GM21529 (cell line): ENCODE data around the gene MAFB.
"Not testable (repeated sequence)": the region's sequence is repeated elsewhere in the genome, so short reads cannot be mapped to it uniquely, and the experiment has no call there.

Experiments
- ATAC-seq: cut with Tn5 transposase; IDR thresholded peaks from one replicate; pipeline ENCODE4 v1.9.1; 2021; ENCODE audit not compliant: unreplicated experiment

Gene MAFB

DNA sequence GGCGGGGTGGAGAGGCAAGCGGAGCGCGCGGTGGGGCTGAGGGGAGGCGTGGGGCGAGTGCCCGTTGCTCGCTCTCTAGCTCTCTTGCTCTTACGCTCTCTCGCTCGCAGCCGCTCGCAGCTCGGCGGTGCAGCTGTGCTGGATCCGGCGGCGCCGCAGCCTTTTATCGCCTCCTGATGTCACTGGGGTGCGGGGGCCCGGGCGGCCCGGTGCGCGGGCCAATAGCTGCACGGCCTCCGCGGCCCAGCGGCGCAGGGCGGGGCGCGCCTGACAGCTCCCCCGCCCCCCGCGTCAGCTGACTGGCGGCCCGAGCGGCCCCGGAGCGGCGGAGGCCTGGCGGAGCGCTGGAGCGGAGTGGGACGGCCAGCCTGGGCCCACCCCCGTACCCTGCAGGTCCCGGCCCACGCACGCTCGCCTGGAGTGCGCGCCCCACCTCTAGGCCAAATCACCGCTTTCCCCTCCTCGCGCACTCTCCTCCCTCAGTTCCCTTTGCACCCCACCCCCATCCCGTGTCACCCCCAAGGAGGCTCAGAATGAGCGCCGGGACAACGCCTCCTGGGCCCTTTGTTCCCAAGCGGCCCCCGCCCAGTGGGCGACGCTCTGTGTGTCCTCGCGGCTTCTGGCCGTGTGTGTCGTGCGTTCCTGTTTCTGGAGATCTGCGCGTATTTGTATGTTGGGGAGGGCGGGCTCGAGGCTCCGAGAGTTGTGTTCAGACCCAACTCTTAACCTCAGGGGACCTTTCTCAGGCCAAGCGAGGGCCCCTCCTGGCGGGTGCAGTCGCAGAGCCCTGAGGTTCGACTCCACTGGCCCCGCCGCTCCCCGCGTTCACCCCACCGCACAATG is at the start of gene MAFB:
Gene MAFB (minus strand): TSS at position 137 of the 843 bp plus-strand sequence. CDS start 386 bp downstream, outside the sequence.
- ATAC-seq: peak; percentile 58

DNA sequence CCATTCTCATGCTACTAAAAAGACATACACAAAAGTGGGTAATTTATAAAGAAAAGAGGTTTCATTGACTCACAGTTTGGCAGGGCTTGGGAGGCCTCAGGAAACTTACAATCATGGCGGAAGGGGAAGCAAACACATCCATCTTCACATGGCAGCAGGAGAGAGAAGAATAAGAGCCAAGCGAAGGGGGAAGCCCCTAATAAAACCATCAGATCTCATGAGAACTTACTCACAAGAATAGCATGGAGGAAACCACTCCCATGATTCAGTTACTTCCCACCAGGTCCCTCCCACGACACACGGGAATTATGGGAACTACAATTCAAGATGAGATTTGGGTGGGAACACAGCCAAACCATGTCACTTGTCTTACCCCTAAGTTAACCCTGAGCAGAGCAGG is 47.4 kb upstream of the MAFB start:
- not testable (repeated sequence) for ATAC-seq

DNA sequence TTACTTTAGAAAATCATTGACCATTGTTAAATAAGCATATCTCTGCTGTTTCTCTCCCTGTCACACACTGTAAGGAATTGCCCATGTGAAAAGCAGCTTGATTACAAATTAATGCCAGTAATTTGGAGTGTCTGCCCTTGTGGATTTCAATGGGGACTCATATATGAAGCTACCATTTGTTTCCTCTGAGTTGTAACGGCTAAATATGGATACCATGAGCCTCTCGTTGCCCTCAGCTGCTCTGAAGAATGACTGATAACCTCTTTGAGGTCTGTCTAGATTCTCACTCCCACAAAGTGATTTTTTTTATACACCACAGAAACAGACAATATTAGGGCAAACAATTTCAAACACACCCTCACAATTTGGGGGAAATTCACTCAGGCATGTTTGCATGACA is 40.0 kb upstream of the MAFB start:
- no peak for ATAC-seq

DNA sequence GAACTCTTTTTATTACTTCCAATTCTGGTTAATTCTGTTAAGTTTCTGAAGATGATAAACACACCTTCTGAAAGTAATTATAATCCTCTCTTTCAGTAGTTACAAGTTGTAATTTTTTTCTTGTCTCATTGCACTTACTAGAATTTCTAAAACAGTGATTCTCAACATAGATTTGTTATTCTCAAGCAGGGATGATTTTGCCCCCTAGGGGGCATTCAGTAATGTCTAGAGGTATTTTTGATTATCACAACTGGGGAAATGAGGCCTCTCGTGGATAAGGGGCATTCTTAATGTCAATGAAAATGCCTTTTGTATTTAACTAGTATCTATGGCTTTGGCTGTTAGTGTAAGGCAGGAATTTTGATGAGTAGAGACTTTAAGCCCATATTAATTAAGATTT is 39.4 kb upstream of the MAFB start:
- ATAC-seq: no peak

DNA sequence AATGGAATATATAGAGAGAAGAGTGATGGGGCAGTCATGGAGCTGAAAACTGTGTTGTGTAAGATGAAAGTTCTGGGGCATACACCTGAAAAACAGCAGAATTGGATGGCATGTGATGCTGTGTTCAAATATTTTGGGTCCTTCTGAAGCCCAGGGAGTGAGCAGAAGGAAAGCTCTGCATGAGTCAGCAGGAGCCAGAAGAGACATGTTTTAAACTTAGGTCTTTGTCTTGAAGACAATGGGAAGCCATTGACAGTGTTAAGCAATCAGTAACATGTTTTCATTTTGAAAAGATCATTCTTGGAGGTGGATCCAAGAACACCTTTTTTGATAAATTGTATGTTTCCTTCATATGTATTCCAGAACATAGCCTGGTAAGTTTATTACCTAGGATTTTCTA is 38.9 kb upstream of the MAFB start:
- no peak for ATAC-seq

DNA sequence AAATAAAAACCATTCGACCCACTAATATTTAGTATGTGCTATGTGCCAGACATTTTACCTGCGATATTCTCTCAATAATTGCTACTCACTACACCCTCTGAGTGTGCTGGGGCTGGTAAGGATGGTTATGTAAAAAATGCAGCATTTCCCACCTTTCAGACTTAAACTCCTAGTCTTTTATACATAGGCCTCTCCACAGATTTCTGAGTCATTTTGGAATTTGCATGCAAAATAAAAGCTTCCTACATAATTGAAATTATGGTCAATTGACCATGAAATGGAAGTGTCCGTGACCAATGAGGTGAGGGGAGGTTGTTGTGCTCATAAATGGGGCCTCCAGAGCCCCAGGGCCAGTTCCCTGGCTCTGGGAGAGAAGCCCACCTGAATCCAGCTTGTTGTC is 37.7 kb upstream of the MAFB start:
- no peak for ATAC-seq

DNA sequence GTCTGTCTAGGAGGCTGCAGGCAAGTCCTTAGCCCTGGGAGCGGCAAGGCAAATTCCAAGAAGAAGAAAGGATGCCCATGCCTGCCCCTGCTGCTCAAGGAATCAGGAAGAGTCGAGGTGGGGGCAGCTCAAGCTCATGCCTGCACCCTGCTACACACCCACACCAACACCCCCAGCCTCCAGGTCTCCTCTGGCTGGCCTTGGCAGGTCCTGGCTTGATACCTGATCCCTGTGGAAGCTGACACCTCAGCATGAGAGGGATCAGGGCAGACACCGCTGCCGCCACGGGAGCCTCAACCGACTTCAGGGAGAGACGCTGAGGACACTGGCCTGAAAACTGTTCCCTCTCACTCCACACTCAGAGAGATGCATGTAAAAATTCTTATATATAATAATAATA is 35.5 kb upstream of the MAFB start:
- ATAC-seq: no peak

DNA sequence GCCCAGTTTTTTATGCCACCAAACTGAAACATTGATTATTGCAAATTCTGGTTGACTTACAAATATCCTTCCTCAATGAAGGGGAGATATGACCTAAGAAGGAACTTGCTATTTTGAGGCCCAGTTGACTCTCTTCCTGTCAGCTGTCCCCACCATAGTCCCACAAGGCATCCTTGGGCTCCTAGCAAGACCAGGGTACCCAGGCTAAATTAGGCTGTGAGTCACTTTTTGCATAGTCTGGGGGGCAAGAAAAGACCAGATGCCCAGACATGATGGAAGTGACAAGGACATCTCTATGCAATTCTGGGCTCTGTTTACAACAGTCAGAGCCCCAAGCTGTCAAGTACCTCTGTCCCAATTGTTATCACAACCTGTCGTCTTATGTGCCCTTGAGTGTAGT is 31.8 kb upstream of the MAFB start:
- ATAC-seq: no peak

DNA sequence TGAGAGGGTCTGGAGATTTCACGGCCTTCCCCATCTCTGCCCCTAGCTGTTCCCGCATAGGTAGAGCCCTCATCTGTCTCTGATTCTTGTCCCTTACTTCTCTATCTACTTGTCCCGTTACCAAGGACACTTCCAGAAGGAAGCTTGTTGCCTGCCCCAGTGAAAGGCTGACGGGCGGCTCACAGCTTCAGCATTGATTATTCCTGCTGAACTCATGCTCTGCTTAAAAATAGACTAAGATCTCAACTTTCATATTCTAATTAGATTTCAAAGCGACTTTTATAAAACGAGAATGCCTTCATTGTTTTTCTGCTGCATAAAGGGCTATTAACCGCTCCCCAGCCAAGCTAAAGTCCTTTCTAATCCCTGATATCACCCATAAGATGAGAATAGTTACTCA is 31.1 kb upstream of the MAFB start:
- no peak for ATAC-seq

DNA sequence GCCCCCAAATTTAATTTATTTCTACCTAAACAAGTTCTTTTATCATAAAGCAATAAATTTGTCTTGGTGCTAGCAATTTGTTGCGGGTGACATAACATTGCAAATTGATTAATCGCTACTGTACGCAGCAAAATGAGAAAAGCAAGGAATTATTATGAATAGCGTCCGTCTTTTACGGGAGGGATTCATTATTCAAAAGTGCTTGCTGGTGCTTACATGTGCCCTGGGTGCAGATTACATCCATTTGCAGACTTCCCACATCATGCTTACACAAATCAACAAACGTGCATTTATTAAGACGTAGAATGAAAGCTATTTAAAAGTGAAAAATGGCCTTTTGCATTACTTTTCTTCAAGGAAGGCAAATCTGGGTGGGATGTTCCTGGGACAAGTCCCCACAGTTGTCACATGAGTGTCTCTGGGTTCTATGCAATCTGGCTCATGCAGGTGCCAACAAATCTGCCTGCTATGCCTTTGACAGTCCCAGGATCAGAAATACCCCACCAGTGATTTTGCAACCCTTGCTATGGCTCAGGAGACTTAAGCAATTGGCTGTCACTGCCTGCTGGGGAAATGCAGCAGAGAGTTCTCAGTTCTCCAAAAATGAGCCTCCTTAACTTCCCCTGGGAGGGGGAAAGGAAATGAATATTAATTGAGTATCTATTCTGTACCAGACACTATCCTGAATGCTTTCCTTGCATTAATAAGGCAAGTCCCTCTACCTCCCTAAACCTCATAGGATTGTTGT is 30.1 kb upstream of the MAFB start:
- no peak for ATAC-seq

DNA sequence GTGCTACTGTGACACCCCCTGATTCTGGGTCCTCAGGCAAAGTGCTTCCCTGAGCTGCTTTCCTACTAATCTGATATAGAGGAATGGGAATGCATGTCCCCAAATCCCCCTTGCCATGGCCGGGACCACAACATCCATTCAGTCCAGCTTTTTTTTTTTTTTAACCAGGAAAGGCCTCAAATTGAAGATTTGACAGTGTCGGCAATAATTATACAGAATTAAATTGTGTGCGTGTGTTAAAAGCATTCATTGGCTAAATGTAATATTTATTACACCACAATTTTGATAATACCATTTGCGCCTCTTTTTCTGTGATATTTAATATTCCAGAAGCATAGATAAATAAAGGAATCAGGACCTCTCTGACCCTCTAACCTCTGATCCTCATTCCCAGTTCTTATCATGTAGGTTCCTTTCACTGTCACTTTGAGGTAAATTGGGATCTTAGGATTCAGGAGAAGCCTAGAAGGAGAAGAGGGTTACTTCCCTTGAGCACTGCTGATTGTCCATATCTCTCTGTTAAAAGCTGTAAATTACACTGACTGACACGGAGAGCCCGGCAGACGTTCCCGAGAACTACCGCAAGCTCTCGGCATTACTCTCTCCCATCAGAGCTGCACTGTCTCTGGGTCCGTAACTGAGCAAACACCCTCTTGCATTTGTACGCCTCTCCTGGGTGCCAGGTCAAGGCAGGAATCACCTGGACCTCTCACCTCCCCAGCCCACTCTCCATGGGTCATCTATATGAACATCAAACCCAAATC is 29.4 kb upstream of the MAFB start:
- no peak for ATAC-seq

DNA sequence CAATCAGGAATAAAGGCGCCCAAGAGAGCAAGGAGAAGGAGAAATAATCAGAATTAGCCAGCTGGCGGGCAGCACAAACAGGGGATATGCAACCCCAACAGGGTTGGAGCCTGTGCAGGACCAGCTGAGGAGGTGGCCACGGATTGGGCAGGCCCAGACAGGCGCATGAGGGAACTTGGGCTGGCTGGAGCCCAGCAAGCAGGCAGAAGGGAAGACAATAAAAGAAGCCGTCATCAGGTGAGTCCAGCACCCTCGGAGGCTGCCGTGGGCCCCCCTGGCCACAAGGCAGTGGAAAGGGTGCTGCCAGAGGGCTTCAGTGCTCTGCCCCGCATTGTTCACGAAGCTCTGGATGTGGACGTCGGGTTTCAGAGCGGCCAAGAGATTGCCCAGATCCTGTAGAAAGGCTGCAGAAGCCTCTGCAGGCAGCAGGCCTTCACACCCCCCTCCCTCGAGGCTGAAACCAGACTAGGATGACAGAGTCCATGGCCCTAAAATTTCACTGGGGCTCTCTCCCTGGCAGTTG is 28.4 kb upstream of the MAFB start:
- ATAC-seq: no peak

DNA sequence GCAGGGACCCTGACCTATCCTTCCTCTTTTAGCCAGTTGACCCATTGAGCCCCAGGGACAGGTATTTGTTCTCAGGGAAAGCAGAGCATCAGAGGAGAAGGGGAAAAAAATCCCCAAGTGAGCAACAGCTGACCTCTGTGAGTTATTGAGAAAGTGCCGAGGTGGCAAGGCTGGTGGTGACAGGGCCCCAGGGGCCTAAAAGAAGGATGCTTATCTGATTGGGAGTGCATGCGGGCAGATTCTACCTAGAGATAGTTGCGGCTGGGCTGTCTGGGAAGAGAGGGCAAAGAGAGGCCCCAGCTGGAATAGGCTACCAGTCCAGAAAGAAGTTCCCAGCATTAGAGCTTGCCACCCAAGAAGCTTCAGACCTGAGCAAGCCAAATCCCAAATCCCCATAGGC is 26.5 kb upstream of the MAFB start:
- no peak for ATAC-seq

DNA sequence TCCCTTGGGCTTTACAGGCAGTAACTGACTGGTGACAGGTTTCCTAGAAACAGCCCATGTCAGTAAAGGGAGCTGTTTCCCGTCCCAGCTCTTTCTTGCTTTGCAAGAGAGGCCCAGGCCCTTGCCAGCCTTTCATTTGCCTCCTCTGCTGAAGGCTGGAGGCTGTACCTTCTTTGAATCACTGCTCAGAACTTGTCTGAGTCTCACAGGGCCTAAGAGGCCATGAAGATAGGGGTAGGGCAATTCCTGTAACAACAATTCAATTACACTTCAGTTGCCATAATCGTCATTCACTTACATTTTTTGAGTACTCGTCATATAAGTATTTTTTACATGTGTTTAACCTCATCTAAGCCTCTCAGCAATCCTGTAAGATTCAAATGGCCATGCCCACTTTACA is 25.9 kb upstream of the MAFB start:
- ATAC-seq: no peak

DNA sequence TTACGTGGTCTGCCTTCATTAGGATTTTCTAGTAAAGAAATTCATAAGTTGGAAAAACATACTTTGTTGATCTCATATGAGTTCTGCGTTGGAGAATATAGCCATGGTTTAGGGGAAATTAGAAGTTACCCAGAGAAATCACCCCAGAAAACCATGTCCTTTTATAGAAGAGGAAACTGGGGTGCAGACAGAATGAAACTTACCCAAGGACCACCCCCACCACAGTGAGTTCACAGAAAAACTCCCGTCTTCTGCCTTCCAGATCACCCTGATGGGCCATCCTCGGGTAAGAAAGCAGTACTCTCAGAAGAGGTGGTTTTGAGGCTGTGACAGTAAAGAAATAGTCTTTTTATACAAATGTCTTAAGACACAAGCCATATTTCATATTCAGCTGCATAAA is 25.1 kb upstream of the MAFB start:
- peak; percentile 55 for ATAC-seq

DNA sequence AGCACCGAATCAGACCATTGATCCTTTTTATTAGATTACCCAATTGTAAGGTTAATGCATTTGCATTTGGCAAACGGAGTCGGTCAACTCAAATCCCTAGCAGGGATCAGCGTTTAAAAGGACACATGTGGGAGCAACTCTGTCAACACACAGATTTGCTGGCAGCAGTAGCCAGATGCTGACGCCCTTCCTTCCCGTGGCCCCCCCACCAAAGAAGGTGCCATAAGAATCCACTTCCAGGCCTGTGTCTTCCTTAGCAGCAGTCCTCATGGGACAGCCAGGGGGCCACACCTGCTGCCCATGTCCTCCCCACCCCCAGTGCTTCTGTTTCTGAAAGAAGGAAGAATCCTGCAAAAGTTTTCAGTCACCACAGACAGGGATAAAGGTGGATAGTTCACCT is 24.5 kb upstream of the MAFB start:
- no peak for ATAC-seq

DNA sequence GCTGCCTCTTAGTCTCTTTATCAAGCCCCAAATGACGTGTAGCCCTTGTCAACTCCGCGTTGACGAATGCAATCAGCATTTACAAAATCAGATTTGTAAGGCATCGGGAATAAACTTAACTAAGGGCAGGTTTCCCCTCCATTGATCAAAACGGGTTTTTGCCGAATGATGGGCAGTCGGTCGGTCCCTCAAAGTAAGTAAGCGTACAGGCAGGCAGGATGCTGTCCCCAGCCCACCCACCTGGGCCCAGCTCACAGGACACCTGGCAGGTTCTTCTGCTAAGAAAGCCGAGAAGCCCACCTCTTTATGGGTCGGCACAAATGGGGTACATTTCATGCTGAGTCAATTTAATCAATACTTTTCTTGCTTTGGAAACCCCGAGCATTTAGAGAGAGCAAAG is 22.0 kb upstream of the MAFB start:
- ATAC-seq: no peak

DNA sequence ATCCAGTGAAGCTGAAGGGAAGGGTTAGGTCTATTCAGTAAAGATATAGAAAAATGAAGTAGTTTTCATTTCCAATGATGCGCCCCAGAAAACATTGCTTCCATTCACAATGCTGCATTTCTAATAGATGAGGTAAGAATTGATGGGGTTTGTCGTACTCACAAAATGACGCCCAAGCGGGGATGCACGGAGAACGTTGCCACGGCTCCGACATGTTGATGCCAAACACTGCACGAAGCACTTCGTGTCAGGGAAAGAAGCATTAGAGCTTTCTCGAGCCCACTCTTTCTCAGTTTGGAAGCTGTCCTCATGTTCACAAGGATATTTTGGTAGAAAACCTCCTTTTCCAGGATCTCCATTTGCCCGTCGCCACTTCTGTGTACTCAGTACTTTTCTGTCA is 21.6 kb upstream of the MAFB start:
- no peak for ATAC-seq

DNA sequence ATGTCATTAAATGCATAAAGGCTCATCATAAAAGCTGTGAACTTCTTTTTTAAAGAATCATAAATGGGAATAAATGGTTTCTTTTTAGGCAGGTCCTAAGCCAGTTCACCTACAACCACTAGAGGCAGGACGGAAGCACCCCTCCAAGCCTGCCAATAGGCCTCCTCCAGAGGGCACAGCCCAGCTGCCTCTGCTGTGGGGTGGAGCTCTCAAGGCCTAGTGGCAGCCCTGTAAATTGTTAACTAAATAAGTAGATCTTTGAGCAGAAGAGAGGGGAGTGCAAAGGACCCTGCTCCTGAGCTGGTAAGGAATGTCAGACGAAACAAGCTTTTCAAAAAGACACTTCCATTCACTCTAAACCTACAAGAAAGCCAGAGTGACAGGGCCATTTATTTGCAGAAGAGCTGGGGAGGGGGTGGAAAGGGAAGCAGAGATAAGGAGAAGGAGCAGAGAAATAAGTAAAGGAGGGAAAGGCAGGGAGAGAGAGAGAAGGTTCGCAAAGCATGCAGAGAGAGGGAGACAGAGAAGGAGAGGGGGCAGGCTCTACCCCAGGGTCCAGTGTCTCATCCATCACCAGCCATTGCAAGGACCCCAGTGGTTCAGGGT is 18.0 kb upstream of the MAFB start:
- no peak for ATAC-seq

DNA sequence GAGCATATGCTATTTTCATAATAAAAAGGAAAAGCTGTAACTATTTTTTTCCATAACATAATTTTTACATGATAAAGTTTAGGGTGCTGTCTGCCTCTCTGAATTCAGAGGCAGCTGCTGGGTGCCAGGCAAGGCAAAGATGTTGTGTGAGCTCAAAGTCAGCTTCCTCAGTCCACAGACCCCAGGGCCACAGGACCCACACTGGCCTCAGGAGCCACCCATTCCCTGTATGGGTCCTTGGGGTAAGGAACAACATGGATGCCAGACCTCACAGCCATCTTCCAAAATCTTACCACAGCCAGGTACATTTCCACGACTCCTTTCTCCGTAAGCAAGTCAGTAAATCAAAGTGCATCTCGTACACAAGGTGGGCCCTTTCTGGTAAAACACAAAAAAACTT is 16.4 kb upstream of the MAFB start:
- ATAC-seq: no peak

DNA sequence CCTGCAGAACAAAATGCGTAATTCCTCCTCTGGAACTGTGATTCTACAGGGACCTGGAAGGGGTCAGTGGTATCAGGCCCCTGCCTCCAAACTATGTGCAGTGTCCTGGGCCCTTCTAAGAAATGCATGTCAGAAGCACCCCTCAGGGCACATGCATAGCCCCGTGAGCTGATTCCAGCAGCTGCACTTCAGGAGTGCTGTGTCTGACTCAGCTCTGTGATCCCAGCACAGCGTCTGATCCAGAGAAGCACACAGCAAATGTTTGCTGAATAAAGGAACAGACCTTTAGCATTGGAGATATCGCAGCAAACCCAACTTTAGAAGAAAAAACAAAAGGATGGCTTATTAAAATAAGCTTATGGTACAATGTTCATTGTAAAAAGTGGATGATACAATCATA is 15.8 kb upstream of the MAFB start:
- no peak for ATAC-seq
